Measurements from ENCODE around the gene CPSF4. TPM values are rescaled to one million over a fixed set of nuclear protein-coding genes. Genes with fewer than 3 reads are reported as not detected.

The CPSF4 gene
- total and polyA plus RNA-seq, 2 donors (not counting 1 experiment from before 2014, with no cell fraction given) = 17.3 to 44.9 TPM

DNA sequence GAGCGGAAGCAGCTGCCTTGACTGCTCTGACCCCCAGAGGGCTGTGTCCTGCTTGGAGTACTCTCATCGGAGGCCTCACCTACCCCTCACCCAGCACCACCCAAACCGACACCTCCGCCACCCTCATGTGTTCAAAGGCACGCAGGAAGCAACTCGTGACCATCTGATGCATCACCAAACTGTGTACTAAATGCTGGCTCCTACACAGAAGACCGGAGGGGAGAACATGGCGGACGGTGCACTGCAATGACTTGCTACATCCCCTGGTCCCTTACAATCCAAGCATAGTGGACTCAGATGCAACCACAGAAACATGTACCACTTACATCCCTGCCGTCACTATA lies 33.8 kb upstream of the CPSF4 start:
- H3K9ac ChIP-seq (ENCODE audit: insufficient read depth, low read length) = no peak overlapping the region
- H3K9me3 ChIP-seq (ENCODE audit: control insufficient read depth, insufficient read depth, low read depth, low read length) = no peaks in the 10 kb centered on the region
- no peak overlapping the region for H3K27ac ChIP-seq (ENCODE audit: insufficient read depth, low read length)
- no peak for DNase-seq (ENCODE audit: low read depth in 2 of 2)
- no peak overlapping the region for H2AFZ ChIP-seq (ENCODE audit: low read length)
- no peak overlapping the region for H3K4me2 ChIP-seq (ENCODE audit: extremely low read depth, insufficient read depth, low read length)
- no peaks in the 10 kb centered on the region for H3K27me3 ChIP-seq (ENCODE audit: control insufficient read depth, insufficient read depth, low read length)
- H4K20me1 ChIP-seq (ENCODE audit: control insufficient read depth, extremely low read depth, insufficient read depth, low read length) = no peaks in the 10 kb centered on the region
- peaks cover 13% of the 10 kb centered on the region for H3K4me1 ChIP-seq (ENCODE audit: control insufficient read depth, extremely low read depth, insufficient read depth, low read length)
- H3K4me3 ChIP-seq (replicated peaks in 1 of 4; ENCODE audit: control extremely low read depth in 1 of 4, insufficient read depth in 1 of 4, low read depth in 3 of 4, low read length in 4 of 4) = no peak overlapping the region
- TF ChIP-seq EZH2 (IDR thresholded peaks at IDR 0.05; ENCODE audit: low read length, missing control alignments) = no peak
- TF ChIP-seq, protein P1, sequence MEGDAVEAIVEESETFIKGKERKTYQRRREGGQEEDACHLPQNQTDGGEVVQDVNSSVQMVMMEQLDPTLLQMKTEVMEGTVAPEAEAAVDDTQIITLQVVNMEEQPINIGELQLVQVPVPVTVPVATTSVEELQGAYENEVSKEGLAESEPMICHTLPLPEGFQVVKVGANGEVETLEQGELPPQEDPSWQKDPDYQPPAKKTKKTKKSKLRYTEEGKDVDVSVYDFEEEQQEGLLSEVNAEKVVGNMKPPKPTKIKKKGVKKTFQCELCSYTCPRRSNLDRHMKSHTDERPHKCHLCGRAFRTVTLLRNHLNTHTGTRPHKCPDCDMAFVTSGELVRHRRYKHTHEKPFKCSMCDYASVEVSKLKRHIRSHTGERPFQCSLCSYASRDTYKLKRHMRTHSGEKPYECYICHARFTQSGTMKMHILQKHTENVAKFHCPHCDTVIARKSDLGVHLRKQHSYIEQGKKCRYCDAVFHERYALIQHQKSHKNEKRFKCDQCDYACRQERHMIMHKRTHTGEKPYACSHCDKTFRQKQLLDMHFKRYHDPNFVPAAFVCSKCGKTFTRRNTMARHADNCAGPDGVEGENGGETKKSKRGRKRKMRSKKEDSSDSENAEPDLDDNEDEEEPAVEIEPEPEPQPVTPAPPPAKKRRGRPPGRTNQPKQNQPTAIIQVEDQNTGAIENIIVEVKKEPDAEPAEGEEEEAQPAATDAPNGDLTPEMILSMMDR (conservative IDR thresholded peaks at IDR 0.05 in 1 of 2, IDR thresholded peaks at IDR 0.05 in 1 of 2; ENCODE audit: low read depth in 1 of 2, low read length in 2 of 2) = no peak
- peaks cover 67% of the 10 kb centered on the region for H3K79me2 ChIP-seq (ENCODE audit: control insufficient read depth, insufficient read depth, low read length)
- H3K36me3 ChIP-seq (ENCODE audit: control insufficient read depth, insufficient read depth, low read length) = peaks cover 15% of the 10 kb centered on the region

DNA sequence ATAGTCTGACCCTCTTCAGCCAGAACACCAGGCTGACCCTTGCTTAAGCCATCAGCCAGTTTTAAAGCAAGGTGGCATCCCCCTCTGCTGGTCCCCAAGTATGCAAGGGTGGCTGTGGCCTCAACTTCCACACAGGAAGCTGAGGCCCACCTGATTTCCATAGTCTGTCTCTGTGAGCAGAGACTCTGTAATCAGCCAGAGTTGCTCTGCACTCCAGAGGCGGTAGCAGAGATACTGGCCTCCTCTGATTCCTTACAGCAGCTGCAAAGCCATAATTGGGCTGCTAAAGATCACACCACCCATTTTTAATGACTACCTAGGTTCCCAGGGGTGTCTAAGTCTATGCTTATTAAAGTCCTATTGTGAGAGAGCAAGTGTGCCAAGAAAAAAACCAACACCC lies 32.2 kb upstream of the CPSF4 start:
- no peaks in the 10 kb centered on the region for H3K9me3 ChIP-seq (ENCODE audit: control insufficient read depth, insufficient read depth, low read depth, low read length)
- no peak overlapping the region for H3K27ac ChIP-seq (ENCODE audit: insufficient read depth, low read length)
- H3K36me3 ChIP-seq (ENCODE audit: control insufficient read depth, insufficient read depth, low read length) = peaks cover 10% of the 10 kb centered on the region
- TF ChIP-seq, protein P1 (conservative IDR thresholded peaks at IDR 0.05 in 1 of 2, IDR thresholded peaks at IDR 0.05 in 1 of 2; ENCODE audit: low read depth in 1 of 2, low read length in 2 of 2) = no peak
- no peak for TF ChIP-seq EZH2 (IDR thresholded peaks at IDR 0.05; ENCODE audit: low read length, missing control alignments)
- no peak overlapping the region for H3K9ac ChIP-seq (ENCODE audit: insufficient read depth, low read length)
- peak overlapping the region in 2 of 4 experiments; percentile 98 to 99 for H3K4me3 ChIP-seq (replicated peaks in 1 of 4; ENCODE audit: control extremely low read depth in 1 of 4, insufficient read depth in 1 of 4, low read depth in 3 of 4, low read length in 4 of 4)
- no peak overlapping the region for H2AFZ ChIP-seq (ENCODE audit: low read length)
- H3K79me2 ChIP-seq (ENCODE audit: control insufficient read depth, insufficient read depth, low read length) = peaks cover 80% of the 10 kb centered on the region
- H3K27me3 ChIP-seq (ENCODE audit: control insufficient read depth, insufficient read depth, low read length) = no peaks in the 10 kb centered on the region
- peak overlapping the region; percentile 100 for H3K4me2 ChIP-seq (ENCODE audit: extremely low read depth, insufficient read depth, low read length)
- no peaks in the 10 kb centered on the region for H4K20me1 ChIP-seq (ENCODE audit: control insufficient read depth, extremely low read depth, insufficient read depth, low read length)
- no peak for DNase-seq (ENCODE audit: low read depth in 2 of 2)
- H3K4me1 ChIP-seq (ENCODE audit: control insufficient read depth, extremely low read depth, insufficient read depth, low read length) = peaks cover 16% of the 10 kb centered on the region

DNA sequence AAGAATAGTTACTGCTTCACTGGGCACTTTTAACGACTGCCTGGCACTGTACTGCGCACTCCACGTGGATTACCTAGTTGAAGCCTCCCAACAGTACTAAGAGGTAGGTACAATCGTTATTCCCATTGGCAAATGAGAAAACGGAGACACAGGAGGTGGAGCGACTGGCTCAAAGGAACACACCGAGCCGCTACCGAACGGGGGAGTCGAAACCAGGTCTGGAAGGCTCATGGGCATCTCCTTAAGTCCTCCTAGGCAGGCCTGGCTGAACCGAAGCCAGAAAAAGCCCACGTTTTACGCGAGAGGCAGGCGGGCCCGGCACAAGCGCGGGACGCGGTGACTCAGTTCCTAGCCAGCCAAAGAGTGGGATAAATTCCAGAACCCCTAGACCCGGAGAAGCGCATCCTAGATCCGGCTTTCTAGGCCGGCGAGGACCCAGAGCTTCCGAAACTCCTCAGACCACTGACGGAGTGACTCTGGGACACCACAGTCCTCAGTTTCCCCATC lies 30.8 kb upstream of the CPSF4 start:
- peak; percentile 77 to 86 for DNase-seq (ENCODE audit: low read depth in 2 of 2)
- peaks cover 79% of the 10 kb centered on the region for H3K79me2 ChIP-seq (ENCODE audit: control insufficient read depth, insufficient read depth, low read length)
- H2AFZ ChIP-seq (ENCODE audit: low read length) = peak overlapping the region; percentile 58
- peaks cover 16% of the 10 kb centered on the region for H3K4me1 ChIP-seq (ENCODE audit: control insufficient read depth, extremely low read depth, insufficient read depth, low read length)
- H3K36me3 ChIP-seq (ENCODE audit: control insufficient read depth, insufficient read depth, low read length) = peaks cover 10% of the 10 kb centered on the region
- H3K9ac ChIP-seq (ENCODE audit: insufficient read depth, low read length) = peak overlapping the region; percentile 99
- H3K4me2 ChIP-seq (ENCODE audit: extremely low read depth, insufficient read depth, low read length) = peak overlapping the region; percentile 100
- no peak for TF ChIP-seq EZH2 (IDR thresholded peaks at IDR 0.05; ENCODE audit: low read length, missing control alignments)
- TF ChIP-seq, protein P1 (conservative IDR thresholded peaks at IDR 0.05 in 1 of 2, IDR thresholded peaks at IDR 0.05 in 1 of 2; ENCODE audit: low read depth in 1 of 2, low read length in 2 of 2) = no peak
- H3K4me3 ChIP-seq (replicated peaks in 1 of 4; ENCODE audit: control extremely low read depth in 1 of 4, insufficient read depth in 1 of 4, low read depth in 3 of 4, low read length in 4 of 4) = peak overlapping the region; percentile 65 to 99 (median 86)
- H3K27ac ChIP-seq (ENCODE audit: insufficient read depth, low read length) = peak overlapping the region; percentile 99
- no peaks in the 10 kb centered on the region for H4K20me1 ChIP-seq (ENCODE audit: control insufficient read depth, extremely low read depth, insufficient read depth, low read length)
- H3K9me3 ChIP-seq (ENCODE audit: control insufficient read depth, insufficient read depth, low read depth, low read length) = no peaks in the 10 kb centered on the region
- no peaks in the 10 kb centered on the region for H3K27me3 ChIP-seq (ENCODE audit: control insufficient read depth, insufficient read depth, low read length)

All from fibroblast of lung (primary cell).